Suprapubic skin (tissue), 4 donors: ENCODE data around the gene ADGRF3. TPM values are rescaled to one million over a fixed set of nuclear protein-coding genes. Genes with fewer than 3 reads are reported as not detected.
A peak's percentile ranks its signal among the peaks of the same experiment; 100 is the strongest.

ENCODE experiments used
- DNase-seq, 2 donors: peaks; one replicate each; pipeline ENCODE4 v3.0.0-alpha.2; 2019; ENCODE audit warnings: low spot score in 2 of 2
- H3K27ac ChIP-seq: fragments of 200-600 bp; sonication (generic); one replicate; pipeline ENCODE4 v1.5.1; 2019
- H3K27me3 ChIP-seq: fragments of 200-600 bp; sonication (generic); one replicate; pipeline ENCODE4 v1.5.1; 2019
- H3K36me3 ChIP-seq: fragments of 200-600 bp; sonication (generic); one replicate; pipeline ENCODE4 v1.5.1; 2019
- H3K4me1 ChIP-seq: fragments of 200-600 bp; sonication (generic); one replicate; pipeline ENCODE4 v1.5.1; 2019
- H3K4me3 ChIP-seq: fragments of 200-600 bp; sonication (generic); one replicate; pipeline ENCODE4 v1.5.1; 2019; ENCODE audit warnings: mild to moderate bottlenecking
- H3K9me3 ChIP-seq: fragments of 200-600 bp; sonication (generic); one replicate; pipeline ENCODE4 v1.5.1; 2019
- CTCF ChIP-seq, 2 donors: fragments of 200-600 bp in 1 of 2; fragments of 450-650 bp in 1 of 2; sonication (generic) in 1 of 2; IDR thresholded peaks; one replicate each; pipeline ENCODE4 v1.5.1; 2016 to 2019; ENCODE audit warnings: antibody characterized with exemption in 2 of 2, mild to moderate bottlenecking in 1 of 2, moderate library complexity in 1 of 2
- EP300 ChIP-seq: sonication (generic); formaldehyde crosslinking; IDR thresholded peaks from one replicate; pipeline ENCODE4 v1.6.1; 2017; ENCODE audit warnings: antibody characterized with exemption
- POLR2A ChIP-seq, 2 donors: fragments of 450-650 bp; IDR thresholded peaks; one replicate each; pipeline ENCODE4 v1.6.1; 2017; ENCODE audit warnings: antibody characterized with exemption in 2 of 2, mild to moderate bottlenecking in 2 of 2, moderate library complexity in 2 of 2
- POLR2AphosphoS5 ChIP-seq, 3 donors: sonication (generic); formaldehyde crosslinking; IDR thresholded peaks; one replicate each; pipeline ENCODE4 v1.6.1; 2017; ENCODE audit warnings: antibody characterized with exemption in 3 of 3
- WGBS: methylation state at CpG from one replicate; pipeline ENCODE4 v1.1.5; 2018; 5-methylcytosine and 5-hydroxymethylcytosine counted together
- total RNA-seq, 4 donors: library from RNA; depleted of rRNA; stranded (reverse); fragments of >200 nt; gene quantifications; one replicate each; pipeline ENCODE4 v1.1.0, GENCODE V29; 2016

The ADGRF3 gene
- total RNA-seq, 4 donors from 2014 or later, result 0.19 to 0.48 (median 0.21) TPM; not detected in 1

- Histone ChIP-seq H3K9me3 (no peaks in the 10 kb centered on the region), H3K27ac (no peak overlapping the region), H3K27me3 (no peaks in the 10 kb centered on the region), H3K4me1 (no peaks in the 10 kb centered on the region), H3K36me3 (peaks cover 94% of the 10 kb centered on the region), H3K4me3 (no peak overlapping the region)
- no peak for DNase-seq
- WGBS, result 93% methylated on average over 2 of the region's 2 CpGs
- TF ChIP-seq POLR2A (IDR thresholded peaks at IDR 0.05), result no peak
- no peak for TF ChIP-seq POLR2AphosphoS5 (IDR thresholded peaks at IDR 0.05)
- TF ChIP-seq CTCF (IDR thresholded peaks at IDR 0.05), result no peak
- TF ChIP-seq EP300, result no peak
These were observed 63.0 kb downstream of the ADGRF3 start for GRCh38 chr2:26283606-26284005.

DNA sequence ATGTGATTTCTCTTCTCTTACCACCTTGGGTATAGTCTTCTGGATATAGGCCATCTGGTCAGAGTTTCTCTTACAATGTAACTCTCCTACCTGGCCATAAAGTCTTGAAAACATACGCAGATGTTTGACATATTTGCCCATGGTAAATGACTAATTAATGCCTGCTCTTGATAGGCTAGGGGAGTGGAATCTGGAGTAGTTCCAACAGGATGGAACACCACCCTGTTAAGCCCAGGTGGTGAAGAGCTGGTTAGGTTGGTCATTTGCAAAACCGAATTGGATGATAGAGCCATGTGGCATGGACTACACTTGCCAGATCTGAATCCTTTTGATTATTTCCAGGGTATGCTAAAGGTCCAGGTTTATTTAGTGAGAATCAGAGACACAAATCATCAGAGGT is 65.4 kb downstream of the ADGRF3 start:
- H3K27ac ChIP-seq, result no peak overlapping the region
- no peak overlapping the region for H3K4me3 ChIP-seq
- 71% methylated on average over 2 of the region's 2 CpGs for WGBS
- no peak for DNase-seq
- TF ChIP-seq CTCF (IDR thresholded peaks at IDR 0.05) (no peak), EP300 (no peak), POLR2A (IDR thresholded peaks at IDR 0.05) (no peak), POLR2AphosphoS5 (IDR thresholded peaks at IDR 0.05) (no peak)
- peaks cover 80% of the 10 kb centered on the region for H3K36me3 ChIP-seq
- H3K27me3 ChIP-seq, result no peaks in the 10 kb centered on the region
- peaks cover 1% of the 10 kb centered on the region for H3K4me1 ChIP-seq
- H3K9me3 ChIP-seq, result no peaks in the 10 kb centered on the region

GRCh38 chr2:26279886-26280285 is 66.7 kb downstream of the ADGRF3 start:
- no peaks in the 10 kb centered on the region for H3K9me3 ChIP-seq
- no peak for DNase-seq
- H3K4me1 ChIP-seq, result peaks cover 12% of the 10 kb centered on the region
- H3K4me3 ChIP-seq, result no peak overlapping the region
- no peaks in the 10 kb centered on the region for H3K27me3 ChIP-seq
- no peak overlapping the region for H3K27ac ChIP-seq
- WGBS, result 90% methylated on average over 3 of the region's 3 CpGs
- TF ChIP-seq CTCF (IDR thresholded peaks at IDR 0.05) (no peak), POLR2AphosphoS5 (IDR thresholded peaks at IDR 0.05) (no peak), EP300 (no peak), POLR2A (IDR thresholded peaks at IDR 0.05) (no peak)
- H3K36me3 ChIP-seq, result peaks cover 69% of the 10 kb centered on the region

GRCh38 chr2:26276484-26277227 is 69.9 kb downstream of the ADGRF3 start:
- H3K4me3 ChIP-seq, result no peak overlapping the region
- H3K27ac ChIP-seq, result no peak overlapping the region
- no peaks in the 10 kb centered on the region for H3K9me3 ChIP-seq
- WGBS, result 65% methylated on average over 4 of the region's 4 CpGs
- H3K36me3 ChIP-seq, result peaks cover 38% of the 10 kb centered on the region
- H3K27me3 ChIP-seq, result no peaks in the 10 kb centered on the region
- DNase-seq, result no peak
- peaks cover 33% of the 10 kb centered on the region for H3K4me1 ChIP-seq
- TF ChIP-seq POLR2AphosphoS5 (IDR thresholded peaks at IDR 0.05) (no peak), CTCF (IDR thresholded peaks at IDR 0.05) (no peak), POLR2A (IDR thresholded peaks at IDR 0.05) (no peak)

DNA sequence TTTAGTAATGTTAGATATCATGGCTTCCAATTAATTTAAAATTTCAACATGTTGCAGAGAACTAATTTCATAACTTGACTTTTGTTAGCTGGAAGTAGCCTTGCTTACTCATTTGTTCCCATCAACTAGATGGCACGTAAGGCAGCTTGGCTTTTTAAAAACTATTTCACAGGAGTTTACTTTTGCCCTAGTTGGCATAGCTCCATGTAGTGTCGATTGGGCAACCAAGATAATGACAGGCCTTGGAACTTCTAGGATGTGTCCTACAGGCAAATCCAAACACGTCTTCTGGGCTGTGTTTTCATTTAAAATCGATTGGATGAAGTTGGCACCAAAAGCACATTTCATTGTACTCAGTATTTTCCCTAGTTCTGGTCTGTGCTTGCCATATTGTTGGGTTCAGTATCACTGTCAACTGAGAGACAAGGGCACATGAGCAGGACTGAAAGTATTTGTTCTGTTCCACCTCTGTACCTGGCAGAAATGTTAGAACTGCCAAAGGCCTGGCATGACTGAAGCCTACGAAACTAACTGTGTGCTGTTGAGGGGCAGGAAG is 72.5 kb downstream of the ADGRF3 start:
- no peak overlapping the region for H3K4me3 ChIP-seq
- peaks cover 15% of the 10 kb centered on the region for H3K36me3 ChIP-seq
- peak overlapping the region; percentile 78 for H3K27ac ChIP-seq
- H3K27me3 ChIP-seq, result no peaks in the 10 kb centered on the region
- TF ChIP-seq EP300 (peak; percentile 52), POLR2AphosphoS5 (IDR thresholded peaks at IDR 0.05) (peak; percentile 87 to 99 (median 98)), CTCF (IDR thresholded peaks at IDR 0.05) (no peak), POLR2A (IDR thresholded peaks at IDR 0.05) (no peak)
- DNase-seq, result peak in 1 of 2 donors; percentile 86
- H3K4me1 ChIP-seq, result peaks cover 42% of the 10 kb centered on the region
- WGBS, result 15% methylated on average over 5 of the region's 5 CpGs
- H3K9me3 ChIP-seq, result no peaks in the 10 kb centered on the region
